ENCODE data around the gene ZNF10. TPM values are rescaled to one million over a fixed set of nuclear protein-coding genes. Genes with fewer than 3 reads are reported as not detected.
A peak's percentile ranks its signal among the peaks of the same experiment; 100 is the strongest.

ZNF10 gene
- total RNA-seq, 1 donor from 2014 or later, result 19.4 TPM

DNA sequence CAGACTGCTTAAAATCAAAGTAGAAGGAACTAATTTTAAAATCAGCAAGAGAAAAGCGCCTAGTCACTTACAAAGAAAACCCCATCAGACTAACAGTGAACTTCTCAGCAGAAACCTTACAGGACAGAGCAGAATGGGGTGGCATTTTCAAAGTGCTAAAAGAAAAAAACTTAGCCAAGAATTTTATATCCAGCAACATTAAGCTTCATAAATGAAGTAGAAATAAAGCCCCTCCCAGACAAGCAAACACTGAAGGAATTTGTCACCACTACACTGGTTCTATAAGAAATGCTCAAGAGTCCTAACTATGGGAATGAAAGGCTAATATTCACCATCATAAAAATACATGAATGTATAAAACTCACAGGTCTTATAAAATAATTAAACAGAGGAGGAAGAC is 44.5 kb downstream of the ZNF10 start:
- no peak for DNase-seq (ENCODE audit: extremely low spot score, unreplicated experiment)
- no peaks in the 10 kb centered on the region for H3K36me3 Mint-ChIP-seq
- TF ChIP-seq, protein P1, sequence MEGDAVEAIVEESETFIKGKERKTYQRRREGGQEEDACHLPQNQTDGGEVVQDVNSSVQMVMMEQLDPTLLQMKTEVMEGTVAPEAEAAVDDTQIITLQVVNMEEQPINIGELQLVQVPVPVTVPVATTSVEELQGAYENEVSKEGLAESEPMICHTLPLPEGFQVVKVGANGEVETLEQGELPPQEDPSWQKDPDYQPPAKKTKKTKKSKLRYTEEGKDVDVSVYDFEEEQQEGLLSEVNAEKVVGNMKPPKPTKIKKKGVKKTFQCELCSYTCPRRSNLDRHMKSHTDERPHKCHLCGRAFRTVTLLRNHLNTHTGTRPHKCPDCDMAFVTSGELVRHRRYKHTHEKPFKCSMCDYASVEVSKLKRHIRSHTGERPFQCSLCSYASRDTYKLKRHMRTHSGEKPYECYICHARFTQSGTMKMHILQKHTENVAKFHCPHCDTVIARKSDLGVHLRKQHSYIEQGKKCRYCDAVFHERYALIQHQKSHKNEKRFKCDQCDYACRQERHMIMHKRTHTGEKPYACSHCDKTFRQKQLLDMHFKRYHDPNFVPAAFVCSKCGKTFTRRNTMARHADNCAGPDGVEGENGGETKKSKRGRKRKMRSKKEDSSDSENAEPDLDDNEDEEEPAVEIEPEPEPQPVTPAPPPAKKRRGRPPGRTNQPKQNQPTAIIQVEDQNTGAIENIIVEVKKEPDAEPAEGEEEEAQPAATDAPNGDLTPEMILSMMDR (conservative IDR thresholded peaks at IDR 0.05), result no peak

DNA sequence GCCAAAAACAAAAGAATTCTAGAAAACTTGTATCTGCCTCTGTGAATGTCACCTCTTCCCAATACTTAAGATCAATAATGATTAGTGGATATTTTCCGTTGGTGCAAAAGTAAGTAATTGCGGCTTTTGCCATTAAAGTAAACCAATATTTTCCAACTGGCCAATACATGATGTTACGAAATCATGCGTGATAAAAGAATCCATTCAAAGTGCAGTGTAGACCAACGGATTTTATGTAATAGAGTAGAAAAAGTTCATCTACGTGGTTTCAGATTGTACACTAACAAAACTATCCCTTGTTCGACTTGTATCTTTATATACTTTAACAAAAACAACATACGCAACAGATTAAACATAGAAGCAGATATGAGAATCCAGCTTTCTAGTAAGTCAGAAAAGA is 50.2 kb downstream of the ZNF10 start:
- DNase-seq (ENCODE audit: extremely low spot score, unreplicated experiment), result no peak
- Mint-ChIP-seq H3K4me1 (ENCODE audit: unreplicated experiment) (no peaks in the 10 kb centered on the region), H3K27ac (no peak overlapping the region), H3K36me3 (peaks cover 47% of the 10 kb centered on the region), H3K4me3 (peak overlapping the region; percentile 40), H3K9me3 (peaks cover 25% of the 10 kb centered on the region), H3K27me3 (no peaks in the 10 kb centered on the region)
- TF ChIP-seq, protein P1 (conservative IDR thresholded peaks at IDR 0.05), result no peak

More for the DNA sequence above, 44.5 kb downstream of the ZNF10 start:
- Mint-ChIP-seq H3K27me3 (no peaks in the 10 kb centered on the region), H3K4me1 (ENCODE audit: unreplicated experiment) (no peaks in the 10 kb centered on the region), H3K27ac (no peak overlapping the region), H3K4me3 (no peak overlapping the region), H3K9me3 (peaks cover 10% of the 10 kb centered on the region)

DNA sequence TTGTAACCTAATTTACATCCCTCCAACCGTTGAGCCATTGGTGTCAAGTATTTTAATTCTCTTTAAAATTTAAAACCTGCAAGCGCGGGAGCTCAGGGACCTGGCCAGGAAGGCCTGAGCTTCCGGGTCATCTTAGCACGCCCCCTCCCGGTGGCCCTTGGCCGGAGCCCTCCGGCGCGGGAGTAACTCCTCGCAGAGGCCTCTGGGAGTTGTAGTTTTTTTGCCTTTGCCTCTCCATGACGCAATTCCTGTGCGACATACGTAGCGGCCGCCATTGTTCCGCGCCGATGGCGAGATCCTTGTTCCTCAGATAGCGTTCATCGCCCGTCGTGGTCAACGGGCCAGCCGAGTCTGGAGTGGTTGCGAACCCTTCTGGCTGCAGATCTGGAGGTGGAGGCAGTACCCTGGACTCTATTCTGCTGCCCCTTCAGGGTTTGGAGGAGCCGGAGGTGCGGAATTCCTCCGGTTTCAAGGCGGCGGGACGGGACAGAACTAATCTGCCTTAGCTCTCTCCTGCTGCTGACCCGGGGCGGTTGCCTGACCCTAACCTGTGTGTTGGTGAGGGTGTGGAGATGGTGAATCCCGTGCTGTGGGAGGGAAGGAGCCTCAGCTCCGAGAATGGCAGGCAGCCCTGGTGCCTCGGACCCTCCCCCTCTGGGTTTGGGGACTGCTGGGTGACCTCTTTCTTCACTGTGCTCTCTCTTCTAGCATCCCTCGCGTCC is 51.0 kb downstream of the ZNF10 start, which contains the start of gene ZNF268:
TSS of gene ZNF268 (plus strand) at position 258 of the 722 bp plus-strand sequence. CDS start 503 bp downstream, outside the sequence.
- peaks cover 53% of the 10 kb centered on the region for H3K36me3 Mint-ChIP-seq
- H3K4me1 Mint-ChIP-seq (ENCODE audit: unreplicated experiment), result no peaks in the 10 kb centered on the region
- no peaks in the 10 kb centered on the region for H3K27me3 Mint-ChIP-seq
- peaks cover 28% of the 10 kb centered on the region for H3K9me3 Mint-ChIP-seq
- TF ChIP-seq, protein P1 (conservative IDR thresholded peaks at IDR 0.05), result peak; percentile 85
- DNase-seq (ENCODE audit: extremely low spot score, unreplicated experiment), result peak; percentile 93
- H3K27ac Mint-ChIP-seq, result peak within 1 kb of the TSS; percentile 92
- peak within 1 kb of the TSS; percentile 97 for H3K4me3 Mint-ChIP-seq

DNA sequence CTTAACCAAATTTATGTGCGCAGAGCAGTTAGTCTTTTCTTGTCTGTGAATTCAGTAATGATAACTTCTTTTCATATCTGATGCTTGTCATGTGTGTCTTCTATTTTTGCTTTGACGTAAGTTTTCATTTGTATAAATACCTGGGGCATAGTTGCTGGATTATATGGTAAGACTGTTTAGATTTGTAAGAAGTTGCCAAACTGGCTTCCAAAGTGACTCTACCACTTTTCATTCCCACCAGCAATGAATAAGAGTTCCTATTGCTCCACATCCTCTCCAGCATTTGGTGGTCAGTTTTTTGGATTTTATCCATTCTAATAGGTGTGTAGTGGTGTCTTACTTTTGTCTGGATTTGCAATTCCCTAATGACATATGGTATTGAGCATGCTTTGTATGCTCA is 59.7 kb downstream of the ZNF10 start:
- Mint-ChIP-seq H3K4me3 (no peak overlapping the region), H3K27ac (no peak overlapping the region), H3K9me3 (peaks cover 44% of the 10 kb centered on the region), H3K4me1 (ENCODE audit: unreplicated experiment) (no peaks in the 10 kb centered on the region), H3K36me3 (peaks cover 97% of the 10 kb centered on the region), H3K27me3 (no peaks in the 10 kb centered on the region)
- no peak for DNase-seq (ENCODE audit: extremely low spot score, unreplicated experiment)
- TF ChIP-seq, protein P1 (conservative IDR thresholded peaks at IDR 0.05), result no peak

DNA sequence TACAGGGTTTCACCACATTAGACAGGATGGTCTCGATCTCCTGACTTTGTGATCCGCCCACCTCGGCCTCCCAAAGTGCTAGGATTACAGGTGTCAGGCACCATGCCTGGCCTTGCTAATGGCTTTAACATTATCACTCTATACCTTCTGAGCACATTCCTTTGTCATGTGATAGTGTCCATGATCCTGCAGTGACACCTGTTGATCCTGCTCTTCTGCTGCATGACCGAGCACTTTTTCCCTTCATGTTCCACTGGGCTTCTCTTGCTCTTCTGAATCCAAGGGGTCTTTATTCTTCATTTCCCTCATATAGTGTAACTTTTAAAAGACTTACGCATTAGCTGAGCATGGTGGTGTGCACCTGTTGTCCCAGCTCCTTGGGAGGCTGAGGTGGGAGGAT is 62.4 kb downstream of the ZNF10 start:
- Mint-ChIP-seq H3K4me1 (ENCODE audit: unreplicated experiment) (no peaks in the 10 kb centered on the region), H3K4me3 (no peak overlapping the region), H3K27me3 (no peaks in the 10 kb centered on the region), H3K9me3 (peaks cover 43% of the 10 kb centered on the region), H3K27ac (no peak overlapping the region), H3K36me3 (peaks cover 82% of the 10 kb centered on the region)
- no peak for DNase-seq (ENCODE audit: extremely low spot score, unreplicated experiment)
- TF ChIP-seq, protein P1 (conservative IDR thresholded peaks at IDR 0.05), result no peak

Measured in type B pancreatic cell (in vitro differentiated cells).